HAP-1 (cell line): ENCODE results near the gene CACNB4.
"Not testable (repeated sequence)": the region's sequence is repeated elsewhere in the genome, so short reads cannot be mapped to it uniquely, and the experiment has no call there.

Experiments
- DNase-seq, 2 experiments: peaks; one replicate each; pipeline ENCODE4 v3.0.0-alpha.2; 2016 to 2020; ENCODE audit warnings: low spot score in 2 of 2
- H3K27me3 ChIP-seq: fragments of 250-450 bp; sonication (Bioruptor Pico); 2 replicates; pipeline ENCODE4 v1.5.1; 2020; ENCODE audit warnings: low read depth, mild to moderate bottlenecking, moderate library complexity
- H3K36me3 ChIP-seq: fragments of 250-450 bp; sonication (Bioruptor Pico); replicated peaks from 2 replicates; pipeline ENCODE4 v1.5.1; 2020; ENCODE audit warnings: mild to moderate bottlenecking
- H3K4me1 ChIP-seq: fragments of 250-450 bp; sonication (Bioruptor Pico); 2 replicates; pipeline ENCODE4 v1.5.1; 2020; ENCODE audit warnings: mild to moderate bottlenecking
- H3K4me3 ChIP-seq: fragments of 250-450 bp; sonication (Bioruptor Pico); 2 replicates; pipeline ENCODE4 v1.5.1; 2020; ENCODE audit warnings: mild to moderate bottlenecking, moderate library complexity
- H3K9me3 ChIP-seq: fragments of 250-450 bp; sonication (Bioruptor Pico); 2 replicates; pipeline ENCODE4 v1.5.1; 2020; ENCODE audit warnings: mild to moderate bottlenecking, moderate library complexity
- in situ Hi-C: fragments of 300-500 bp; cut with MboI; formaldehyde crosslinking; loops from 3 replicates; pipeline ENCODE4 v1.14.3; 2020; ENCODE audit warnings: low sequenced_read_pairs, inconsistent platforms, mixed read lengths

CACNB4 gene

GRCh38 chr2:151808258-151809072 is 290.4 kb downstream of the CACNB4 start:
- peaks cover 30% of the 10 kb centered on the region for H3K36me3 ChIP-seq

GRCh38 chr2:151805961-151806360 is 292.9 kb downstream of the CACNB4 start:
- no peak for DNase-seq
- H3K4me1 ChIP-seq = no peaks in the 10 kb centered on the region
- H3K4me3 ChIP-seq = no peak overlapping the region
- in situ Hi-C loops = no loop called here
- no peaks in the 10 kb centered on the region for H3K27me3 ChIP-seq
- peaks cover 22% of the 10 kb centered on the region for H3K36me3 ChIP-seq
- H3K9me3 ChIP-seq = no peaks in the 10 kb centered on the region

More at GRCh38 chr2:151808258-151809072, 290.4 kb downstream of the CACNB4 start:
- H3K4me3 ChIP-seq = no peak overlapping the region
- H3K4me1 ChIP-seq = no peaks in the 10 kb centered on the region
- DNase-seq = no peak
- in situ Hi-C loops = no loop called here
- H3K9me3 ChIP-seq = no peaks in the 10 kb centered on the region
- no peaks in the 10 kb centered on the region for H3K27me3 ChIP-seq

DNA sequence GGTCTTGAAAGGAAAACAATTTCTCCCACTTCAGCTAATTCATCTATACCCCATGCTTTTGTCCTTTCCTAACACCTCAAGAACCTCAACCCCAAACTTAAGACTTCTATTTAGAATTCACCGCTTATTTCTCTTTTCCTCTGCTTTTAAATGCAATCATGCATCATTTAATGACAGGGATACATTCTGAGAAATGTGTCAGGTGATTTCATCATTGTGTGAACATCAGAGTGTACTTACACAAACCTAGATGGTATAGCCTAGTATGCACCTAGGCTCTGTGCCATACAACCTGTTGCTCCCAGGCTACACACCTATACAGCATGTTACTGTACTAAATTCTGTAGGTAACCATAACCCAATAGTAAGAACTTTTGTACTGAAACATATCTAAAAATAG is 293.5 kb downstream of the CACNB4 start:
- Histone ChIP-seq H3K27me3 (no peaks in the 10 kb centered on the region), H3K4me1 (peaks cover 4% of the 10 kb centered on the region; the same call in 1 of the 2 replicates), H3K4me3 (no peak overlapping the region), H3K9me3 (no peaks in the 10 kb centered on the region), H3K36me3 (peaks cover 22% of the 10 kb centered on the region)
- no peak for DNase-seq
- in situ Hi-C loops = no loop called here

DNA sequence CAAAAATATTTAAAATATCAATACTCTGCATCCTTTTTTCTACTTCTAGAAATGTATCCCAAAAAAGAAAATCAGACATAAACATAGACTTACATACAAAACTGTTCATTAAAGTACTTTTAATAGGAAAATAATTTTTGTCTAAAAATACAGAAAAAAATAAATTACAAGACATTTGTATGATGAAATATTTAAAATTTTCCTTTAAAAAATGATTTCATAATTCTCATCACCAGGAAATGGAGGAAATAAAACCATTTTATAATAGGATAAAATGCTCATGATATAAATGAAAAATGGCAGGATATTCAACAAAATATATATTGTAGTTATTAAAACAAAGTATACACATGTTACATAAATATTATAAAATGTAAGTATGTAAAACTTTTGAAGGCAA is 295.0 kb downstream of the CACNB4 start:
- H3K4me3 ChIP-seq = no peak overlapping the region
- H3K9me3 ChIP-seq = no peaks in the 10 kb centered on the region
- in situ Hi-C loops = no loop called here
- DNase-seq = no peak
- H3K4me1 ChIP-seq = peaks cover 6% of the 10 kb centered on the region; the same call in 1 of the 2 replicates
- H3K27me3 ChIP-seq = no peaks in the 10 kb centered on the region
- peaks cover 22% of the 10 kb centered on the region for H3K36me3 ChIP-seq

DNA sequence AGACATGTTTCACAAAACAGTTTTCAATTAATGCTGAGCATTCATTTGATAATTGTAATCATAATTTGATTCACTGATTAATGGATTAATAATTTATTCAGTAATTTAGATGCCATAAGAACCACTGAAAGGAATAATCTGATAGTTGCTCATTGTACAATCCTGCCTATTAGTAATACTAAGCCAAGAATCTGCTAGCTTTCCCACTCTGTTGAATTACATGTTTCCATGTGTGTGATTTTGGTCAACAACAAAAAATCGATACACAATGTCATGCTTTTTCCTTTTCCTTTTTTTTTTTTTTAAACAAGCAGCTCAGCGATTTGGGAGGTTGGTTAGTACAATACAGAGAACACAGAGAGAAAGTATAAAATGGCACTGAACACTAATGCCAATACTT is 296.5 kb downstream of the CACNB4 start:
- Histone ChIP-seq H3K27me3 (no peaks in the 10 kb centered on the region), H3K9me3 (no peaks in the 10 kb centered on the region), H3K36me3 (peaks cover 22% of the 10 kb centered on the region), H3K4me1 (peaks cover 8% of the 10 kb centered on the region; the same call in 1 of the 2 replicates), H3K4me3 (no peak overlapping the region)
- no peak for DNase-seq
- in situ Hi-C loops = no loop called here

GRCh38 chr2:151799886-151800292 is 299.0 kb downstream of the CACNB4 start:
- in situ Hi-C loops = no loop called here
- DNase-seq = no peak
- H3K36me3 ChIP-seq = peaks cover 8% of the 10 kb centered on the region

DNA sequence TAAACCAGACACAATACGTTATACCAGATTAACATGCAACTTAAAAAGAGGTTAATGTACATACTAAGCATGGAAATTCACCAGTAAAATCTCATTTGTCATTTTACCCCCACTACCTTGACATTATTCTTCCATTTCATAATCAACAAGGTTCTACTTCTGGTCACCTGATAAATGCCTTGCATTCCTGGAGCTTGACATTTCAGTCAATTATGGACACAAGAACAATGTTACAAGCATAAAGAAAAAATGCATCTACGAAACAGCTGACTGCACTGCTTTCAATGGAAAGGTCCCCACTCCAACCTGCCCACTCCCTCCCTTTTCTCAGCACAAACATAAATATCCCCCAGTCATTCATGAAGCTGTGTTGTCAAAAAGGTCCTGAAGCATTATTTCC is 302.1 kb downstream of the CACNB4 start:
- no peak for DNase-seq
- Histone ChIP-seq H3K4me1 (peaks cover 13% of the 10 kb centered on the region), H3K4me3 (no peak overlapping the region), H3K36me3 (no peaks in the 10 kb centered on the region), H3K9me3 (no peaks in the 10 kb centered on the region), H3K27me3 (no peaks in the 10 kb centered on the region)
- in situ Hi-C loops = no loop called here

More at GRCh38 chr2:151799886-151800292, 299.0 kb downstream of the CACNB4 start:
- Histone ChIP-seq H3K4me3 (no peak overlapping the region), H3K4me1 (peaks cover 13% of the 10 kb centered on the region), H3K27me3 (no peaks in the 10 kb centered on the region), H3K9me3 (no peaks in the 10 kb centered on the region)

DNA sequence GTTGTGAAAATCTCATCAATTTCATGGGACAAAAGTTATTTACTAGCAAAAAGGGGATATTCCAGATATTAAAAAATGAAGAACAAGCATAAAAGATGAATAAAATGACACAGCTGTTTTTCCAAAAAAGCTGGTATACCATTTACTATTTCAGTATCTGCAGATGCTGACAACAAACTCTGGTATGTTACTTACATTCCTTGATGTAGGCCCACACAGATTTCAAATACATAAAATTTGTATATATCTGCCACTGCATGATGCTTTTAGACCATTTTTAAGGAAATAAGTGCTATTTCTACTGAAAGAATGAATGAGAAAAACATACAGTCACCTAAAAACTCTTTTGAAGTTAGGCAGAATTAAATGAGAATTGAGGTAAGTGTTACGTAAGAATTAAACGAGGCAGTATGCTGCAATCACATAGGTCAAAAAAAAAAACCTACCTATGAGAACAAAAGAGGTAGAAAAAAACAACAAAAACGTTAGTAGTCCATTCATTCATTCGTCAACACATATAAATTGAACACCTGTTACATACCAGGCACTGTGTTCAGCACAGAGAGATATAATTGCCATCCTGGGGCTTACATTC is 303.1 kb downstream of the CACNB4 start:
- peaks cover 12% of the 10 kb centered on the region for H3K4me1 ChIP-seq
- H3K27me3 ChIP-seq = no peaks in the 10 kb centered on the region
- H3K9me3 ChIP-seq = no peaks in the 10 kb centered on the region
- in situ Hi-C loops = no loop called here
- DNase-seq = no peak
- H3K36me3 ChIP-seq = no peaks in the 10 kb centered on the region; the same call in 1 of the 2 replicates
- H3K4me3 ChIP-seq = no peak overlapping the region

DNA sequence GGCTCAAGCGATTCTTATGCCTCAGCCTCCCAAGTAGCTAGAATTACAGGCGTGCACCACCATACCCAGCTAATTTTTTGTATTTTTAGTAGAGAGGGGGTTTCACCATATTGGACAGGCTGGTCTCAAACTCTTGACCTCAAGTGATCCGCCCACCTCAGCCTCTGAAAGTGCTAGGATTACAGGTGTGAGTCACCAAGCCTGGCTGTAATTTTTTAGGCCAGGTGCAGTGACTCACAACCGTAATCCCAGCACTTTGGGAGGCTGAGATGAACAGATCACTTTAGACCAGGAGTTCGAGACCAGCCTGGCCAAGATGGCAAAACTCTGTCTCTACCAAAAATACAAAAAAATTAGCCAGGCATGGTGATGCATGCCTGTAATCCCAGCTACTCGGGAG is 304.4 kb downstream of the CACNB4 start:
- H3K36me3 ChIP-seq, DNase-seq, in situ Hi-C loops, H3K4me1 ChIP-seq, H3K9me3 ChIP-seq, H3K4me3 ChIP-seq, H3K27me3 ChIP-seq: not testable (repeated sequence)

- in situ Hi-C loops = no loop called here
- Histone ChIP-seq H3K4me1 (peaks cover 7% of the 10 kb centered on the region), H3K36me3 (no peaks in the 10 kb centered on the region; the same call in 1 of the 2 replicates), H3K4me3 (no peak overlapping the region), H3K9me3 (no peaks in the 10 kb centered on the region), H3K27me3 (no peaks in the 10 kb centered on the region)
- no peak for DNase-seq
Measured at GRCh38 chr2:151793123-151793522, 305.7 kb downstream of the CACNB4 start.

- no peak for DNase-seq
- in situ Hi-C loops = no loop called here
- no peaks in the 10 kb centered on the region for H3K9me3 ChIP-seq
- H3K36me3 ChIP-seq = peaks cover 3% of the 10 kb centered on the region
- no peak overlapping the region for H3K4me3 ChIP-seq
- H3K4me1 ChIP-seq = peaks cover 7% of the 10 kb centered on the region
- no peaks in the 10 kb centered on the region for H3K27me3 ChIP-seq
Measured at GRCh38 chr2:151792589-151792988, 306.3 kb downstream of the CACNB4 start.

DNA sequence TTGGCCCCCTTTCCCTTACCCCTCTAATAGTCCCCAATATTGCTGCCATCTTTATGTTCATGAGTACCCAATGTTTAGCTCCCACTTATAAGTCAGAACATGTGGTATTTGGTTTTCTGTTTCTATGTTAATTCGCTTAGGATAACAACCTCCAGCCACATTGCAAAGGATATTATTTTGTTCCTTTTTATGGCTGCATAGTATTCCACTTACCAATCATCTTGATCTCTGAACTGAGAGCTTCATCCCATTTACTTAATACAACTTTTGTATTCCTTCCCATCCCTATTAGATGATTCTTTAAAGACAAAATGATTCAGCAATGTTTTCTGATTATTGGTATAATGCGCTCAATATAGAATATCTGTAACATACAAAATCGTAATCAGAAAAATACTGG is 307.3 kb downstream of the CACNB4 start:
- no peak for DNase-seq
- Histone ChIP-seq H3K4me1 (no peaks in the 10 kb centered on the region), H3K27me3 (no peaks in the 10 kb centered on the region), H3K36me3 (peaks cover 4% of the 10 kb centered on the region), H3K4me3 (no peak overlapping the region), H3K9me3 (no peaks in the 10 kb centered on the region)
- in situ Hi-C loops = no loop called here

DNA sequence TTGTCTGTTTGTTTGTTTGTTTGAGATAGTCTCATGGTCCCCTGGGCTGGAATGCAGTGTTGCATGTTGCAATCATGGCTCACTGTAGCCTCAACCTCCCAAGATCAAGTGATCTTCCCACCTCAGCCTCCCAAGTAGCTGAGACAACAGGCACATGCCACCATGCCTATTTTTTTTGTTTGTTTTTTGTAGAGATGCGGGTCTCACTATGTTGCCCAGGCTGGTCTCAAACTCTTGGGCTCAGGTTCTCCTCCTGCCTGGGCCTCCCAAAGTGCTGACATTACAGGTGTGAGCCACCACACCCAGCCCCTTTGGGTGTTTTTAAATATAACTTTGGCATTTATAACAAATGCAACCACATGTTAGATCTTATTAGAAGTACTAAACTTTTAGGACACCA is 308.2 kb downstream of the CACNB4 start:
- in situ Hi-C loops = no loop called here
- no peaks in the 10 kb centered on the region for H3K4me1 ChIP-seq
- no peaks in the 10 kb centered on the region for H3K9me3 ChIP-seq
- no peak for DNase-seq
- no peaks in the 10 kb centered on the region for H3K27me3 ChIP-seq
- H3K36me3 ChIP-seq = peaks cover 4% of the 10 kb centered on the region
- no peak overlapping the region for H3K4me3 ChIP-seq

DNA sequence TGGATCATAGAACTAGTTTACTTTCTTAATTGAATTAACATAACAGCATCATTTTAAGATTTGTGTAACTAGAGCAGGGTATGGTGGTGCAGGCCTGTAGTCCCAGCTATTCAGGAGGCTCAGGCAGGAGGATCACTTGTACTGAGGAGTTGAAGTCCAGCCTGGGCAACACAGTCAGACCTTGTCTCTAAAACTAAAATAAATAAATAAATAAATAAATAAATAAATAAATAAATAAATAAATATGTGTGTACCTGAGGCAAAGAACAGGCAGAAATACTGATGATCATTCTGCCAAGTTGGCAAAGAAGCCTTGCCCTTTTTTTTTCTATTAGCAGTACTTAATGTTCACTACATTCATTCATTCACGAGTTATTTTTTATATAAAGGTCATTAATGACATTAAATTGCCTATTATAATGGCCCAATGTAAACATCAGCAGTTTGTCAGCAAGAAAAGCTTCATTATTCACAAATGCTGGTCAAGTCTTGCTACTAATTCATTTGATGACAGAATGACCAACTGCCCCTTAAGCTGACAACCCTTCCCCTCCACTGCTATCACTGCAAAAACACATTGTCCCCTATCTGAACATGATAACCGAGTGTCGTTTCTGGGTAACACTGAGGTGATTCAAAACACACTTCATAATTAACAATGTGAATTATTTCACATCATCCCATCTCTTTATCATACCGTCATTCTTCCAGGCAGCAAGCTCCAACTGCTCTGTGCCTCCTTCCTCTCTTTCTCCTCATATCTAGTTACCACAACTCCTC is 309.6 kb downstream of the CACNB4 start:
- H3K27me3 ChIP-seq = no peaks in the 10 kb centered on the region
- H3K4me3 ChIP-seq = no peak overlapping the region
- H3K9me3 ChIP-seq = no peaks in the 10 kb centered on the region
- H3K4me1 ChIP-seq = no peaks in the 10 kb centered on the region
- H3K36me3 ChIP-seq = peaks cover 7% of the 10 kb centered on the region
- no peak for DNase-seq
- in situ Hi-C loops = no loop called here
